GM19328 (cell line): Measurements from ENCODE around the gene NCK2.
A peak's percentile ranks its signal among the peaks of the same experiment; 100 is the strongest.

Experiments used
- ATAC-seq: cut with Tn5 transposase; IDR thresholded peaks from one replicate; pipeline ENCODE4 v1.9.1; 2021; ENCODE audit warnings: mild to moderate bottlenecking, moderate library complexity; ENCODE audit not compliant: unreplicated experiment

Gene NCK2

GRCh38 chr2:105910497-105911238 is 166.0 kb downstream of the NCK2 start:
- no peak for ATAC-seq

- ATAC-seq: no peak
These were observed 166.7 kb downstream of the NCK2 start for GRCh38 chr2:105911425-105911824.

GRCh38 chr2:105912081-105912480 is 167.4 kb downstream of the NCK2 start:
- ATAC-seq: no peak

- peak; percentile 75 for ATAC-seq
These were observed 170.4 kb downstream of the NCK2 start for GRCh38 chr2:105915005-105915558.

GRCh38 chr2:105917226-105917625 is 172.5 kb downstream of the NCK2 start:
- ATAC-seq: no peak

- no peak for ATAC-seq
These were observed 173.0 kb downstream of the NCK2 start for GRCh38 chr2:105917688-105918087.

GRCh38 chr2:105919191-105919811 is 174.6 kb downstream of the NCK2 start:
- no peak for ATAC-seq

GRCh38 chr2:105919826-105920225 is 175.1 kb downstream of the NCK2 start:
- ATAC-seq: no peak

GRCh38 chr2:105924271-105924670 is 179.6 kb downstream of the NCK2 start:
- ATAC-seq: no peak

- ATAC-seq: no peak
These were observed 180.2 kb downstream of the NCK2 start for GRCh38 chr2:105924932-105925331.

GRCh38 chr2:105925390-105925789 is 180.7 kb downstream of the NCK2 start:
- no peak for ATAC-seq

- ATAC-seq: no peak
These were observed 182.4 kb downstream of the NCK2 start for GRCh38 chr2:105926960-105927678.

GRCh38 chr2:105928086-105928485 is 183.4 kb downstream of the NCK2 start:
- no peak for ATAC-seq

- no peak for ATAC-seq
These were observed 183.9 kb downstream of the NCK2 start for GRCh38 chr2:105928563-105928962.

GRCh38 chr2:105929516-105929915 is 184.8 kb downstream of the NCK2 start:
- ATAC-seq: no peak

- no peak for ATAC-seq
These were observed 187.9 kb downstream of the NCK2 start for GRCh38 chr2:105932582-105932981.

GRCh38 chr2:105933906-105934305 is 189.2 kb downstream of the NCK2 start:
- no peak for ATAC-seq

GRCh38 chr2:105934467-105934866 is 189.8 kb downstream of the NCK2 start:
- no peak for ATAC-seq

GRCh38 chr2:105935063-105935462 is 190.4 kb downstream of the NCK2 start:
- ATAC-seq: no peak

GRCh38 chr2:105936954-105937353 is 192.2 kb downstream of the NCK2 start:
- ATAC-seq: no peak

- ATAC-seq: no peak
These were observed 192.9 kb downstream of the NCK2 start for GRCh38 chr2:105937498-105938097.
